Measurements from ENCODE around the gene PARP12. TPM values are rescaled to one million over a fixed set of nuclear protein-coding genes. Genes with fewer than 3 reads are reported as not detected.

The PARP12 gene
- total and polyA plus RNA-seq, 9 of the 15 experiments (the other 6 are each of a cell fraction or from before 2014, with no cell fraction given): 4.6 to 40.4 (median 23.5) TPM

DNA sequence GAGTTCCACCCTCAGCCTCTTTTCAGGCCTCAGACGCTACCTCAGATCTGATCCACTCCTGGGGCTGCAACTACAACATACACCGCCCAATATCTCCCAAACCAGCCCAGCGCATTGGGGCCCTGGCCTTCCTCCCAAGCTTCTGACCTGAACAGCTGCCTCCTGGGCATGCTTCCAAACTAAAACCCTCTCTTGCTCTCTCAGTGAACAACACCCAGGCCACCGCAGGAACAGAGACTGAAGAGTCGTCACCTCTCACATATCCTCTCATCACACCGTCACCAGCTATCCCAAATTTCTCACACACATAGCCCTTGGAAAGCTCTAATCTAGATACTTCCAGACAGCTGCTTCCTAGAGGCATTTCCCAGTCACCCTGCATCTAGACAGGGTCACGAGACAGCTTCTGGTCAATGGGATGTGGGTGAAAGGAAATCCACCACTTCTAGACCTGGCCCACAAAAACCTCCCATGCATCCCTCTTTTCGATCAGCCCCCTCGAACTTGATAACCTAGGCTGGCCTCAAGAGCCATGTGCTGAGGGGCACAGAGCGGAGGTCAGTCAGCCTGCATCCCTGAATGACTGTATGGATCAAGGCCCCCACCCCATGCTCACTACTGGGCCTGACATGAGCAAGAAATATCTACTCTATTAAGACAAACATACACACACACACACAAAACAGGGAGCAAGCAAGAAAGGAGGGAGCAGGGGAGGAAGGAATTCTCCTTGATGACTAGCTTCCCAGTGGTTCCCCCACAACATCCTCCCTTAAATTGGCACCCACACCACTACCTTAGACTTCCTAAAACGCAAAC is 1.8 kb downstream of the PARP12 start (continued):
- TF ChIP-seq, protein P1, sequence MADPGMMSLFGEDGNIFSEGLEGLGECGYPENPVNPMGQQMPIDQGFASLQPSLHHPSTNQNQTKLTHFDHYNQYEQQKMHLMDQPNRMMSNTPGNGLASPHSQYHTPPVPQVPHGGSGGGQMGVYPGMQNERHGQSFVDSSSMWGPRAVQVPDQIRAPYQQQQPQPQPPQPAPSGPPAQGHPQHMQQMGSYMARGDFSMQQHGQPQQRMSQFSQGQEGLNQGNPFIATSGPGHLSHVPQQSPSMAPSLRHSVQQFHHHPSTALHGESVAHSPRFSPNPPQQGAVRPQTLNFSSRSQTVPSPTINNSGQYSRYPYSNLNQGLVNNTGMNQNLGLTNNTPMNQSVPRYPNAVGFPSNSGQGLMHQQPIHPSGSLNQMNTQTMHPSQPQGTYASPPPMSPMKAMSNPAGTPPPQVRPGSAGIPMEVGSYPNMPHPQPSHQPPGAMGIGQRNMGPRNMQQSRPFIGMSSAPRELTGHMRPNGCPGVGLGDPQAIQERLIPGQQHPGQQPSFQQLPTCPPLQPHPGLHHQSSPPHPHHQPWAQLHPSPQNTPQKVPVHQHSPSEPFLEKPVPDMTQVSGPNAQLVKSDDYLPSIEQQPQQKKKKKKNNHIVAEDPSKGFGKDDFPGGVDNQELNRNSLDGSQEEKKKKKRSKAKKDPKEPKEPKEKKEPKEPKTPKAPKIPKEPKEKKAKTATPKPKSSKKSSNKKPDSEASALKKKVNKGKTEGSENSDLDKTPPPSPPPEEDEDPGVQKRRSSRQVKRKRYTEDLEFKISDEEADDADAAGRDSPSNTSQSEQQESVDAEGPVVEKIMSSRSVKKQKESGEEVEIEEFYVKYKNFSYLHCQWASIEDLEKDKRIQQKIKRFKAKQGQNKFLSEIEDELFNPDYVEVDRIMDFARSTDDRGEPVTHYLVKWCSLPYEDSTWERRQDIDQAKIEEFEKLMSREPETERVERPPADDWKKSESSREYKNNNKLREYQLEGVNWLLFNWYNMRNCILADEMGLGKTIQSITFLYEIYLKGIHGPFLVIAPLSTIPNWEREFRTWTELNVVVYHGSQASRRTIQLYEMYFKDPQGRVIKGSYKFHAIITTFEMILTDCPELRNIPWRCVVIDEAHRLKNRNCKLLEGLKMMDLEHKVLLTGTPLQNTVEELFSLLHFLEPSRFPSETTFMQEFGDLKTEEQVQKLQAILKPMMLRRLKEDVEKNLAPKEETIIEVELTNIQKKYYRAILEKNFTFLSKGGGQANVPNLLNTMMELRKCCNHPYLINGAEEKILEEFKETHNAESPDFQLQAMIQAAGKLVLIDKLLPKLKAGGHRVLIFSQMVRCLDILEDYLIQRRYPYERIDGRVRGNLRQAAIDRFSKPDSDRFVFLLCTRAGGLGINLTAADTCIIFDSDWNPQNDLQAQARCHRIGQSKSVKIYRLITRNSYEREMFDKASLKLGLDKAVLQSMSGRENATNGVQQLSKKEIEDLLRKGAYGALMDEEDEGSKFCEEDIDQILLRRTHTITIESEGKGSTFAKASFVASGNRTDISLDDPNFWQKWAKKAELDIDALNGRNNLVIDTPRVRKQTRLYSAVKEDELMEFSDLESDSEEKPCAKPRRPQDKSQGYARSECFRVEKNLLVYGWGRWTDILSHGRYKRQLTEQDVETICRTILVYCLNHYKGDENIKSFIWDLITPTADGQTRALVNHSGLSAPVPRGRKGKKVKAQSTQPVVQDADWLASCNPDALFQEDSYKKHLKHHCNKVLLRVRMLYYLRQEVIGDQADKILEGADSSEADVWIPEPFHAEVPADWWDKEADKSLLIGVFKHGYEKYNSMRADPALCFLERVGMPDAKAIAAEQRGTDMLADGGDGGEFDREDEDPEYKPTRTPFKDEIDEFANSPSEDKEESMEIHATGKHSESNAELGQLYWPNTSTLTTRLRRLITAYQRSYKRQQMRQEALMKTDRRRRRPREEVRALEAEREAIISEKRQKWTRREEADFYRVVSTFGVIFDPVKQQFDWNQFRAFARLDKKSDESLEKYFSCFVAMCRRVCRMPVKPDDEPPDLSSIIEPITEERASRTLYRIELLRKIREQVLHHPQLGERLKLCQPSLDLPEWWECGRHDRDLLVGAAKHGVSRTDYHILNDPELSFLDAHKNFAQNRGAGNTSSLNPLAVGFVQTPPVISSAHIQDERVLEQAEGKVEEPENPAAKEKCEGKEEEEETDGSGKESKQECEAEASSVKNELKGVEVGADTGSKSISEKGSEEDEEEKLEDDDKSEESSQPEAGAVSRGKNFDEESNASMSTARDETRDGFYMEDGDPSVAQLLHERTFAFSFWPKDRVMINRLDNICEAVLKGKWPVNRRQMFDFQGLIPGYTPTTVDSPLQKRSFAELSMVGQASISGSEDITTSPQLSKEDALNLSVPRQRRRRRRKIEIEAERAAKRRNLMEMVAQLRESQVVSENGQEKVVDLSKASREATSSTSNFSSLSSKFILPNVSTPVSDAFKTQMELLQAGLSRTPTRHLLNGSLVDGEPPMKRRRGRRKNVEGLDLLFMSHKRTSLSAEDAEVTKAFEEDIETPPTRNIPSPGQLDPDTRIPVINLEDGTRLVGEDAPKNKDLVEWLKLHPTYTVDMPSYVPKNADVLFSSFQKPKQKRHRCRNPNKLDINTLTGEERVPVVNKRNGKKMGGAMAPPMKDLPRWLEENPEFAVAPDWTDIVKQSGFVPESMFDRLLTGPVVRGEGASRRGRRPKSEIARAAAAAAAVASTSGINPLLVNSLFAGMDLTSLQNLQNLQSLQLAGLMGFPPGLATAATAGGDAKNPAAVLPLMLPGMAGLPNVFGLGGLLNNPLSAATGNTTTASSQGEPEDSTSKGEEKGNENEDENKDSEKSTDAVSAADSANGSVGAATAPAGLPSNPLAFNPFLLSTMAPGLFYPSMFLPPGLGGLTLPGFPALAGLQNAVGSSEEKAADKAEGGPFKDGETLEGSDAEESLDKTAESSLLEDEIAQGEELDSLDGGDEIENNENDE (IDR thresholded peaks at IDR 0.05; ENCODE audit: low read depth, low read length): no peak
- TF ChIP-seq NRF1 (conservative IDR thresholded peaks at IDR 0.05 in 1 of 2, IDR thresholded peaks at IDR 0.05 in 1 of 2): peak; percentile 44 to 53; a peak in 3 of 4 replicates
- no peak for TF ChIP-seq TEAD2 (tag; IDR thresholded peaks at IDR 0.05)
- TF ChIP-seq, protein P2, sequence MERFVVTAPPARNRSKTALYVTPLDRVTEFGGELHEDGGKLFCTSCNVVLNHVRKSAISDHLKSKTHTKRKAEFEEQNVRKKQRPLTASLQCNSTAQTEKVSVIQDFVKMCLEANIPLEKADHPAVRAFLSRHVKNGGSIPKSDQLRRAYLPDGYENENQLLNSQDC (CRISPR knock-in tag; IDR thresholded peaks at IDR 0.05): 0 out of 2 replicates have a peak, but pooled peaks have one; percentile 23
- TF ChIP-seq ZC3H4 (CRISPR knock-in tag; IDR thresholded peaks at IDR 0.05; ENCODE audit: borderline replicate concordance): 0 out of 2 replicates have a peak, but pooled peaks have one; percentile 83
- TF ChIP-seq ZFPM2 (CRISPR knock-in tag; IDR thresholded peaks at IDR 0.05): no peak
- TF ChIP-seq JUN (IDR thresholded peaks at IDR 0.05; ENCODE audit: borderline replicate concordance, low read depth, low read length): no peak
- 0 out of 2 replicates have a peak, but pooled peaks have one; percentile 40 for TF ChIP-seq JUN (CRISPR knock-in tag; IDR thresholded peaks at IDR 0.05; ENCODE audit: borderline replicate concordance)
- no peak for TF ChIP-seq NCOA6 (IDR thresholded peaks at IDR 0.05)
- TF ChIP-seq ZNF431 (CRISPR knock-in tag; IDR thresholded peaks at IDR 0.05): peak; percentile 10; the same call in 1 of the 2 replicates
- TF ChIP-seq SMAD4 (CRISPR knock-in tag; conservative IDR thresholded peaks at IDR 0.05): 0 out of 2 replicates have a peak, but pooled peaks have one; percentile 45
- TF ChIP-seq, protein P3, sequence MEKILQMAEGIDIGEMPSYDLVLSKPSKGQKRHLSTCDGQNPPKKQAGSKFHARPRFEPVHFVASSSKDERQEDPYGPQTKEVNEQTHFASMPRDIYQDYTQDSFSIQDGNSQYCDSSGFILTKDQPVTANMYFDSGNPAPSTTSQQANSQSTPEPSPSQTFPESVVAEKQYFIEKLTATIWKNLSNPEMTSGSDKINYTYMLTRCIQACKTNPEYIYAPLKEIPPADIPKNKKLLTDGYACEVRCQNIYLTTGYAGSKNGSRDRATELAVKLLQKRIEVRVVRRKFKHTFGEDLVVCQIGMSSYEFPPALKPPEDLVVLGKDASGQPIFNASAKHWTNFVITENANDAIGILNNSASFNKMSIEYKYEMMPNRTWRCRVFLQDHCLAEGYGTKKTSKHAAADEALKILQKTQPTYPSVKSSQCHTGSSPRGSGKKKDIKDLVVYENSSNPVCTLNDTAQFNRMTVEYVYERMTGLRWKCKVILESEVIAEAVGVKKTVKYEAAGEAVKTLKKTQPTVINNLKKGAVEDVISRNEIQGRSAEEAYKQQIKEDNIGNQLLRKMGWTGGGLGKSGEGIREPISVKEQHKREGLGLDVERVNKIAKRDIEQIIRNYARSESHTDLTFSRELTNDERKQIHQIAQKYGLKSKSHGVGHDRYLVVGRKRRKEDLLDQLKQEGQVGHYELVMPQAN (IDR thresholded peaks at IDR 0.05; ENCODE audit: borderline replicate concordance): no peak
- TF ChIP-seq MAZ (CRISPR knock-in tag; conservative IDR thresholded peaks at IDR 0.05 in 1 of 2, IDR thresholded peaks at IDR 0.05 in 1 of 2): 0 out of 4 replicates have a peak, but pooled peaks have one; percentile 20 to 28

Measured in K562 (cell line).